ENCODE results near the gene GSG1L.

GSG1L gene

DNA sequence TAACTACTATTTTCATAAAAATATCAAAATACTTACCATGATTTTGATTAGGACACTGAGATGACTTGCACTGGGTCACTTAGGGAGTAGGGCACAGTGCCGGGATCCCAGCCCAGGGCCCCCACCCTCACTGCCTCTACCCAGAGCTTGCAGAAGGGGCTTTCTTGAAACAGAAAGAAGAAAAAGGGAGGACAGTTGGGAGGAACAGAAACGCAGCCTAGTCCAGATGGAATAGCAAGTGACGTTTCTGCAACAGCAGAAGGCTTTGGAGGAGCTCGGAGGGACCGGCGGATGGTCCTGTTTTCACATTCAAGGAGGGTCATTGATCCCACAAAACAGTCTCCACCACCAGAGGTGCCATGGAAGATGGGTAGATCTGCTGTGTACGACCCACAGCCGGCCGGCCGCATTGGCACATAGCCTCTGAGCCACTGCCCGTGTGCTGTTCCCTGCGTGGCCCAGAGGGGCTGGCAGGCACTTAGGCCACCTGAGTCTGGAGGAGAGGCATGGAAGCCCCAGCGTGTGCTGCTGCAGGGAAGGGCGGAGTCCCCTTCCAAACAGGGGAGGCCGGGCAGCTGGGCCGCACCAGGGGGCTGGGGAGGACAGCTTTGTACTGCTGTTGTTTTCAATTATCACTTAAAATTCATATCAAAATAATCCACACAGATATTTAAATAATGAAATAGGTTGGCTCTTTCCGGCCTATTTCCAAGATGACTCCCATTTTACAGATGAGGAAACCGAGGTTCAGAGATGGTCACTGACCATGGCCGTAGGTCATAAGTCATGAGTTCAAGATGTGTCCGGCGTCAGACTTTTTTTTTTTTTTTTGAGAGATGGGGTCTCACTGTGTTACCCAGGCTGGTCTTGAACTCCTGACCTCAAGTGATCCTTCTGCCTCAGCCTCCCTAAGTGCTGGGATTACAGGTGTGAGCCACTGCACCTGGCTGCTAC lies 22.9 kb upstream of the GSG1L start:
- no peak for FAIRE-seq
- TF ChIP-seq TAF1 (IDR thresholded peaks at IDR 0.05; ENCODE audit: low read depth, low read length) (no peak), POLR2AphosphoS5 (IDR thresholded peaks at IDR 0.05; ENCODE audit: low read depth, low read length) (no peak), PAX5 (IDR thresholded peaks at IDR 0.05; ENCODE audit: insufficient read depth, low read length, severe bottlenecking) (no peak), POLR2A (IDR thresholded peaks at IDR 0.05; ENCODE audit: low read depth, low read length) (no peak), SPI1 (IDR thresholded peaks at IDR 0.05; ENCODE audit: low read depth, low read length) (no peak), POU2F2 (IDR thresholded peaks at IDR 0.05; ENCODE audit: low read depth, low read length) (no peak)
- DNase-seq (ENCODE audit: insufficient read length, low spot score) = no peak

DNA sequence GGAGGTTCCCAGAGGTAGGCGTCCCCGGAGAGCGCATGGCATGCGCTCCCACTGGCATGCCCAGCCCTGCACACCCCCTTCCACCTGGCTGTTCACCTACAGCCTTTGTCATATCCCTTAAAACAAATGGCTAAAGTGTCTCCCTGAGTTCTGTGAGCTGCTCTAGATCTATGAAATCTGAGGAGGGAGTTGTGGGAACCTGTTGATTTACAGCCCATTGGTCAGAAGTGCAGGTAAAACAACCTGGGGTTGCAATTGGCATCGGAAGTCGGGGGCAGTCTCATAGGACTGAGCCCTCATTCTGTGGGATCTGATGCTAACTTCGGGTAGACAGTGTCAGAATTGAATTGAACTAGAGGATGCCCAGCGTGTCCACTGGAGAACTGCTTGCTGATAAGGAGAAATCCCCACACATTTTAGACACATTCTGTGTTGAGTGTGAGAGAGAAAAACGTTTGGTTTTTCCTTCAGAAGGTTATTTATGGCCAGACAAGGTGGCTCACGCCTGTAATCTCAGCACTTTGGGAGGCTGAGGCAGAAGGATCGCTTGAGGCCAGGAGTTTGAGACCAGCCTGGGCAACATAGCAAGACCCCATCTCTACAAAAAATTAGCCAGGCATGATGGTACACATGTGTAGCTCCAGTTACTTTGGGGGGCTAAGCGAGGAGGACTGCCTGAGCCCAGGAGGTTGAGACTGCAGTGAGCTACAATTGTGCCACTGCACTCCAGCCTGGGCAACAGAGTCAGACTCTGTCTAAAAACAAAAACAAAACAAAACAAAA lies 22.1 kb upstream of the GSG1L start:
- no peak for TF ChIP-seq TAF1 (IDR thresholded peaks at IDR 0.05; ENCODE audit: low read depth, low read length)
- TF ChIP-seq POLR2A (IDR thresholded peaks at IDR 0.05; ENCODE audit: low read depth, low read length) = no peak
- no peak for TF ChIP-seq PAX5 (IDR thresholded peaks at IDR 0.05; ENCODE audit: insufficient read depth, low read length, severe bottlenecking)
- TF ChIP-seq POLR2AphosphoS5 (IDR thresholded peaks at IDR 0.05; ENCODE audit: low read depth, low read length) = no peak
- no peak for TF ChIP-seq POU2F2 (IDR thresholded peaks at IDR 0.05; ENCODE audit: low read depth, low read length)
- no peak for TF ChIP-seq SPI1 (IDR thresholded peaks at IDR 0.05; ENCODE audit: low read depth, low read length)
- DNase-seq (ENCODE audit: insufficient read length, low spot score) (no peak), FAIRE-seq (no peak)

DNA sequence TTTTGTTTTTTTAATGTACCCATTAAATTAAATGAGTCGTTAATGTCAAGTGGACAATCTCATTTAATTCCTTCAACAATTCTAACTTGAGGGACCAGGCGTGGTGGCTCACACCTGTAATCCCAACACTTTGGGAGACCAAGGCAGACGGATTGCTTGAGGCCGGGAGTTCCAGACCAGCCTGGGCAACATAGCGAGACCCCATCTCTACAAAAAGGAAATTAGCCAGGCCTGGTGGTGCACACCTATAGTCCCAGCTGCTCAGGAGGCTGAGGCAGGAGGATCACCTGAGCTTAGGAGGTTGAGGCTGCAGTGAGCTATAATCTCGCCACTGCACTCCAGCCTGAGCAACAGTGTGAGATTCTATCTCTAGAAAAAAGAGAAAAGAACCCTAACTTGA lies 20.7 kb upstream of the GSG1L start:
- DNase-seq (ENCODE audit: insufficient read length, low spot score) = no peak
- FAIRE-seq = no peak
- no peak for TF ChIP-seq POLR2AphosphoS5 (IDR thresholded peaks at IDR 0.05; ENCODE audit: low read depth, low read length)
- no peak for TF ChIP-seq SPI1 (IDR thresholded peaks at IDR 0.05; ENCODE audit: low read depth, low read length)
- no peak for TF ChIP-seq TAF1 (IDR thresholded peaks at IDR 0.05; ENCODE audit: low read depth, low read length)
- no peak for TF ChIP-seq POU2F2 (IDR thresholded peaks at IDR 0.05; ENCODE audit: low read depth, low read length)
- no peak for TF ChIP-seq PAX5 (IDR thresholded peaks at IDR 0.05; ENCODE audit: insufficient read depth, low read length, severe bottlenecking)
- TF ChIP-seq POLR2A (IDR thresholded peaks at IDR 0.05; ENCODE audit: low read depth, low read length) = no peak

DNA sequence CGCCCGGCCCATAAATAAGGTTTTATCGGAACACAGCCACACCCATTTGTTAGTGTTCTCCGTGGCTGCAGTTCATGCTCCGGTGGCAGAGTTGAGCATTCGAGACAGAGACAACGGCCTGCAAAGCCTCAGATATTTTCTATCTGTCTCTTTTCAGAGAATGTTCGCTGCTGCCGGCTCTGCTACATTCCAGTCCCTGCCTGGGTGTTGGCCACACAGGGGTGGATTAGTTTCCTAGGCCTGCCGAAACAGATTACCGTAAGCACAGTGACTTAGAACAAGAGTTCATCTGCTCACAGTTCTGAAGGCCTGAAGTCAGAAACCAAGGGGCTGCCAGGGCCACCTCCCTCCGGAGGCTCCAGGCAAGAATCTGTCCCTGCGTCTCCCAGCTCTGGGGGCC lies 19.1 kb upstream of the GSG1L start:
- no peak for FAIRE-seq
- TF ChIP-seq SPI1 (IDR thresholded peaks at IDR 0.05; ENCODE audit: low read depth, low read length) (no peak), POLR2A (IDR thresholded peaks at IDR 0.05; ENCODE audit: low read depth, low read length) (no peak)

DNA sequence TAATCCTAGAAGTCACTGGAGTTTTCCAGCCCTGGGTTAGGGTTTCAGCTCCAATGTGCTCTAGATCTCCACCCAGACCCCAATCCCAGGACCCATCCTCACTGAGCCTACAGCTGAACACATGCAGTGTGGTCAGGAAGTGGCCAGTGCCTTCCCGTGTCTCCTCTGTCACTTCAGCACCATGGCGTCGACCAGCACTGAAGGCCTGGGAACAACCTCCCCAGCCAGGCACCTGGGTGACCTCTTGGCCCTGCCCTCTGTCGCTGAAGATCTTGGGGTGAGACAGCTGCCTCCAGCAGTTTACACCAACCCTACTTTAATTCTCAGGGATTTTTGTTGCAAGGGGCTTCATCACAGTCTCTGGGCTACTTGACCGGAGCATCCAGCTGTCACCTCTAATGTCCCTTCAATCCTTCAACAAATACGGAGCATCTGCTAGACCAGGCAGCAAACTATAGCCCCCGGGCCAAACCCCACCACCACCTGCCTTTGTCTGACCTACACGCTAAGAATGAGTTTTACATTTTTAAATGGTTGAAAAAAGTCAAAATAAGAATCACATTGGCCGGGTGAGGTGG lies 18.0 kb upstream of the GSG1L start:
- TF ChIP-seq TAF1 (IDR thresholded peaks at IDR 0.05; ENCODE audit: low read depth, low read length) (no peak), POLR2AphosphoS5 (IDR thresholded peaks at IDR 0.05; ENCODE audit: low read depth, low read length) (no peak), SPI1 (IDR thresholded peaks at IDR 0.05; ENCODE audit: low read depth, low read length) (no peak), PAX5 (IDR thresholded peaks at IDR 0.05; ENCODE audit: insufficient read depth, low read length, severe bottlenecking) (no peak), POU2F2 (IDR thresholded peaks at IDR 0.05; ENCODE audit: low read depth, low read length) (no peak), POLR2A (IDR thresholded peaks at IDR 0.05; ENCODE audit: low read depth, low read length) (no peak)
- FAIRE-seq (no peak), DNase-seq (ENCODE audit: insufficient read length, low spot score) (no peak)

More for the DNA sequence above, 19.1 kb upstream of the GSG1L start:
- DNase-seq (ENCODE audit: insufficient read length, low spot score) = no peak

DNA sequence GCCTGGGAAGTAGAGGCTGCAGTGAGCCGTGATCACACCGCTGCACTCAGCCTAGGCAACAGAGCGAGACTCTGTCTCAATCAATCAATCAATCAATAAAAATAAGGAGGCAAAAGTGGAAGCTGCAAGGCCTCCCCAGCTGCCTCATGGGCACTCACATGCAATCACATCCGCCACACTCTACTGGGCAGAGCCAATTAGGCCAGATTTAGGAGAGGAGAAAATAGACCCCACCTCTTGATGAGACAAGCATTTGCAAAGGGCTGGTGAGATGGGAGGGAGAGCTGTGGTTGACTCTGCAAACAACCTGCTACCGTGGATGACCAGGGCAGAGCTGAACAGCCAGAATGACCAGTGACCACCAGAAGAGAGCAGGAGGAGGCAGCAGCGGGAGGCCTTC lies 14.7 kb upstream of the GSG1L start:
- no peak for DNase-seq (ENCODE audit: insufficient read length, low spot score)
- TF ChIP-seq POLR2A (IDR thresholded peaks at IDR 0.05; ENCODE audit: low read depth, low read length) (no peak), TAF1 (IDR thresholded peaks at IDR 0.05; ENCODE audit: low read depth, low read length) (no peak), POLR2AphosphoS5 (IDR thresholded peaks at IDR 0.05; ENCODE audit: low read depth, low read length) (no peak), POU2F2 (IDR thresholded peaks at IDR 0.05; ENCODE audit: low read depth, low read length) (no peak), PAX5 (IDR thresholded peaks at IDR 0.05; ENCODE audit: insufficient read depth, low read length, severe bottlenecking) (no peak), SPI1 (IDR thresholded peaks at IDR 0.05; ENCODE audit: low read depth, low read length) (no peak)
- FAIRE-seq = no peak

DNA sequence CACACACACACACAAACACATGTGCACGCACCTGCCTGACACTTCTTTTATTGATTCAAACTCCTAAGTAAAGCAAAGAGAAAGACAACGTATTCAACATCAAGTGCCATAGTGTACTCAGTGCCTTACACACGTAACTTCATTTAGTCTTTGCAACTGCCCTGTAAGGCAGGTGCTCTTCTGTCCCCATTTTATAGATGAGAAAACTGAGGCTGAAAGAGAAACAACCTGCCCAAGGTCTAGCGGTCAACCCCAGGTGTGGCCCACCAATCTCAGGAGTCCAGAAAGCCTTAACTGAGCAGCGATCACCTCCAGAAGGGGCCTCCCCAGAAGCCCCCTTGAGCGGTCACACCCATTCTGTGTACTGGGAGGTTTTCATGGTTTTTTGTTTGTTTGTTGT lies 10.3 kb upstream of the GSG1L start:
- FAIRE-seq (no peak), DNase-seq (ENCODE audit: insufficient read length, low spot score) (no peak)
- TF ChIP-seq POLR2A (IDR thresholded peaks at IDR 0.05; ENCODE audit: low read depth, low read length) = no peak
- TF ChIP-seq TAF1 (IDR thresholded peaks at IDR 0.05; ENCODE audit: low read depth, low read length) = no peak
- no peak for TF ChIP-seq SPI1 (IDR thresholded peaks at IDR 0.05; ENCODE audit: low read depth, low read length)
- TF ChIP-seq PAX5 (IDR thresholded peaks at IDR 0.05; ENCODE audit: insufficient read depth, low read length, severe bottlenecking) = no peak
- no peak for TF ChIP-seq POU2F2 (IDR thresholded peaks at IDR 0.05; ENCODE audit: low read depth, low read length)
- TF ChIP-seq POLR2AphosphoS5 (IDR thresholded peaks at IDR 0.05; ENCODE audit: low read depth, low read length) = no peak

DNA sequence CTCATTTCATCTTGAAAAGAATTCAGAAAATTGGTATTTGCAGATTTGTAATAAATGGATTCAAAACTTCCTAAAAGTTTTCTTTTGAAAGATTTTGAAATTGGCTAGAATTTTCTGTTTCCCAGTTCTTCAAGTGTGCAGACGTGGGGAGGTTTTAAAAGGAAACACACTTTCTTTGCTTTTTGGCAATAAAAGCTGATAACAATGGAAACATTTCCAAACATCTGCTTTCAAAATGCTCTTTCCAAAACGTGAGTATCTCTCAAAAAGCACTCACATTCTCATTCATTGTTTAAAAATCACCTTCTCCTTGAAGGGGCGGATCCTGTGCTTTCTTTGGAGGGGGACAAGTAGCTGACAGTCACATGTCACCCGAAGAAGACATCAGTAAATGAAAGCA lies 8.6 kb upstream of the GSG1L start:
- FAIRE-seq = no peak
- TF ChIP-seq POLR2AphosphoS5 (IDR thresholded peaks at IDR 0.05; ENCODE audit: low read depth, low read length) = no peak
- TF ChIP-seq TAF1 (IDR thresholded peaks at IDR 0.05; ENCODE audit: low read depth, low read length) = no peak
- no peak for DNase-seq (ENCODE audit: insufficient read length, low spot score)
